ENCODE results near the gene PKIG. TPM values are rescaled to one million over a fixed set of nuclear protein-coding genes. Genes with fewer than 3 reads are reported as not detected.

PKIG gene
- total RNA-seq, 1 donor from 2014 or later: 29.3 TPM

GRCh38 chr20:44659931-44660330, 77.6 kb downstream of the PKIG start:
- Mint-ChIP-seq H3K27me3 (ENCODE audit: low read depth) (peaks cover 4% of the 10 kb centered on the region), H3K36me3 (ENCODE audit: low read depth) (no peaks in the 10 kb centered on the region), H3K9me3 (ENCODE audit: low read depth) (no peaks in the 10 kb centered on the region), H3K4me1 (ENCODE audit: low read depth) (no peaks in the 10 kb centered on the region), H3K27ac (ENCODE audit: unreplicated experiment) (no peak overlapping the region), H3K4me3 (ENCODE audit: unreplicated experiment) (no peak overlapping the region)
- no peak for DNase-seq (ENCODE audit: low spot score)
- TF ChIP-seq CTCF (IDR thresholded peaks at IDR 0.05): no peak

GRCh38 chr20:44660581-44660980, 78.2 kb downstream of the PKIG start:
- no peak for TF ChIP-seq CTCF (IDR thresholded peaks at IDR 0.05)
- Mint-ChIP-seq H3K27ac (ENCODE audit: unreplicated experiment) (no peak overlapping the region), H3K27me3 (ENCODE audit: low read depth) (peaks cover 4% of the 10 kb centered on the region)

GRCh38 chr20:44662261-44662660, 79.9 kb downstream of the PKIG start:
- no peak overlapping the region for H3K27ac Mint-ChIP-seq (ENCODE audit: unreplicated experiment)
- H3K4me1 Mint-ChIP-seq (ENCODE audit: low read depth): no peaks in the 10 kb centered on the region
- H3K4me3 Mint-ChIP-seq (ENCODE audit: unreplicated experiment): no peak overlapping the region
- H3K27me3 Mint-ChIP-seq (ENCODE audit: low read depth): peaks cover 7% of the 10 kb centered on the region
- no peaks in the 10 kb centered on the region for H3K36me3 Mint-ChIP-seq (ENCODE audit: low read depth)
- no peak for DNase-seq (ENCODE audit: low spot score)
- H3K9me3 Mint-ChIP-seq (ENCODE audit: low read depth): no peaks in the 10 kb centered on the region
- TF ChIP-seq CTCF (IDR thresholded peaks at IDR 0.05): no peak

More at GRCh38 chr20:44660581-44660980, 78.2 kb downstream of the PKIG start:
- Mint-ChIP-seq H3K36me3 (ENCODE audit: low read depth) (no peaks in the 10 kb centered on the region), H3K4me3 (ENCODE audit: unreplicated experiment) (no peak overlapping the region), H3K9me3 (ENCODE audit: low read depth) (no peaks in the 10 kb centered on the region), H3K4me1 (ENCODE audit: low read depth) (no peaks in the 10 kb centered on the region)
- no peak for DNase-seq (ENCODE audit: low spot score)

- DNase-seq (ENCODE audit: low spot score): no peak
- TF ChIP-seq CTCF (IDR thresholded peaks at IDR 0.05): no peak
- no peaks in the 10 kb centered on the region for H3K9me3 Mint-ChIP-seq (ENCODE audit: low read depth)
- no peak overlapping the region for H3K4me3 Mint-ChIP-seq (ENCODE audit: unreplicated experiment)
- no peak overlapping the region for H3K27ac Mint-ChIP-seq (ENCODE audit: unreplicated experiment)
- no peaks in the 10 kb centered on the region for H3K4me1 Mint-ChIP-seq (ENCODE audit: low read depth)
- H3K36me3 Mint-ChIP-seq (ENCODE audit: low read depth): no peaks in the 10 kb centered on the region
- H3K27me3 Mint-ChIP-seq (ENCODE audit: low read depth): peaks cover 7% of the 10 kb centered on the region
Observed at GRCh38 chr20:44664131-44664530, 81.8 kb downstream of the PKIG start.

- no peak for DNase-seq (ENCODE audit: low spot score)
- peaks cover 5% of the 10 kb centered on the region for H3K4me1 Mint-ChIP-seq (ENCODE audit: low read depth)
- no peaks in the 10 kb centered on the region for H3K36me3 Mint-ChIP-seq (ENCODE audit: low read depth)
- H3K4me3 Mint-ChIP-seq (ENCODE audit: unreplicated experiment): no peak overlapping the region
- peaks cover 10% of the 10 kb centered on the region for H3K27me3 Mint-ChIP-seq (ENCODE audit: low read depth)
- H3K9me3 Mint-ChIP-seq (ENCODE audit: low read depth): no peaks in the 10 kb centered on the region
- no peak overlapping the region for H3K27ac Mint-ChIP-seq (ENCODE audit: unreplicated experiment)
- no peak for TF ChIP-seq CTCF (IDR thresholded peaks at IDR 0.05)
Observed at GRCh38 chr20:44666066-44666465, 83.7 kb downstream of the PKIG start.

Other genes starting within 250 kb of the PKIG start
- gene R3HDML, start 245.5 kb upstream of the PKIG start, total RNA-seq: 0.50 to 0.99 TPM (median 0.51 TPM) in 3 replicates
- not detected in 3 replicates for gene HNF4A, start 226.9 kb upstream of the PKIG start, total RNA-seq
- 16.5 to 18.4 TPM (median 17.1 TPM) in 3 replicates for gene TTPAL, start 106.7 kb upstream of the PKIG start, total RNA-seq
- 102 to 121 TPM (median 116 TPM) in 3 replicates for gene SERINC3, start 60.5 kb upstream of the PKIG start, total RNA-seq
- gene ADA, start 69.1 kb downstream of the PKIG start, total RNA-seq: 10.6 to 12.1 TPM (median 11.4 TPM) in 3 replicates
- gene CCN5, start 132.8 kb downstream of the PKIG start, total RNA-seq: 1.6 to 1.7 TPM (median 1.7 TPM) in 3 replicates
- gene KCNK15, start 163.3 kb downstream of the PKIG start, total RNA-seq: 0.59 to 1.6 TPM (median 0.77 TPM) in 3 replicates
- gene RIMS4, start 228.0 kb downstream of the PKIG start, total RNA-seq: 1.4 to 2.1 TPM (median 1.7 TPM) in 3 replicates

Measured in chondrocyte (in vitro differentiated cells).